SK-N-SH treated with all-trans-retinoic acid at 6 μM for 48 hours (cell line): Measurements from ENCODE around the gene TSPAN3.

Source experiments
- ATAC-seq: fragments of 200-7000 bp; cut with Tn5 transposase; 3 replicates; pipeline ENCODE4 v1.9.1; 2020; ENCODE audit warnings: mild to moderate bottlenecking, moderate library complexity
- ARNTL ChIP-seq: fragments of 450-650 bp; formaldehyde crosslinking; IDR thresholded peaks from 2 replicates; pipeline ENCODE4 v1.5.0; 2020; ENCODE audit warnings: low read depth, mild to moderate bottlenecking, moderate library complexity, borderline replicate concordance
- BACH2 ChIP-seq: fragments of 250-450 bp; sonication (Bioruptor Pico); IDR thresholded peaks from 2 replicates; pipeline ENCODE4 v1.9.0; 2021; ENCODE audit warnings: mild to moderate bottlenecking, borderline replicate concordance
- CSDC2 ChIP-seq: fragments of 250-450 bp; sonication (Bioruptor Pico); IDR thresholded peaks from 2 replicates; pipeline ENCODE4 v1.5.0; 2020; ENCODE audit warnings: mild to moderate bottlenecking, moderate library complexity
- ISL1 ChIP-seq: fragments of 250-450 bp; sonication (Bioruptor Pico); IDR thresholded peaks from 2 replicates; pipeline ENCODE4 v2.1.2; 2022; ENCODE audit warnings: mild to moderate bottlenecking, moderate library complexity
- OSR1 ChIP-seq: fragments of 250-450 bp; sonication (Bioruptor Pico); IDR thresholded peaks from 2 replicates; pipeline ENCODE4 v1.8.0; 2022; ENCODE audit warnings: moderate library complexity, mild to moderate bottlenecking, inconsistent platforms
- PPARA ChIP-seq: fragments of 250-450 bp; sonication (Bioruptor Pico); IDR thresholded peaks from 2 replicates; pipeline ENCODE4 v1.5.0; 2020; ENCODE audit warnings: mild to moderate bottlenecking, borderline replicate concordance
- RARB ChIP-seq: fragments of 250-450 bp; sonication (Bioruptor Pico); IDR thresholded peaks from 2 replicates; pipeline ENCODE4 v1.8.0; 2021; ENCODE audit warnings: mild to moderate bottlenecking, moderate library complexity
- SNAI2 ChIP-seq: fragments of 250-450 bp; sonication (Bioruptor Pico); IDR thresholded peaks from 2 replicates; pipeline ENCODE4 v1.5.0; 2020; ENCODE audit warnings: mild to moderate bottlenecking, moderate library complexity
- TCF4 ChIP-seq: fragments of 250-450 bp; sonication (Bioruptor Pico); IDR thresholded peaks from 2 replicates; pipeline ENCODE4 v1.8.0; 2021; ENCODE audit warnings: mild to moderate bottlenecking, moderate library complexity, borderline replicate concordance
- TOX ChIP-seq: fragments of 250-450 bp; sonication (Bioruptor Pico); IDR thresholded peaks from 2 replicates; pipeline ENCODE4 v1.8.0; 2021; ENCODE audit warnings: mild to moderate bottlenecking, moderate library complexity, borderline replicate concordance
- ZFP3 ChIP-seq: fragments of 250-450 bp; sonication (Bioruptor Pico); IDR thresholded peaks from 2 replicates; pipeline ENCODE4 v1.5.0; 2020; ENCODE audit warnings: mild to moderate bottlenecking, moderate library complexity
- ZFP30 ChIP-seq: fragments of 450-650 bp; formaldehyde crosslinking; IDR thresholded peaks from 2 replicates; pipeline ENCODE4 v1.5.0; 2022; ENCODE audit warnings: mild to moderate bottlenecking, moderate library complexity
- ZNF565 ChIP-seq: fragments of 450-650 bp; formaldehyde crosslinking; conservative IDR thresholded peaks from 2 replicates; pipeline ENCODE4 v1.5.0; 2020; ENCODE audit warnings: low read depth, mild to moderate bottlenecking, moderate library complexity
- ZNF70 ChIP-seq: fragments of 450-650 bp; formaldehyde crosslinking; IDR thresholded peaks from 2 replicates; pipeline ENCODE4 v1.5.0; 2020; ENCODE audit warnings: mild to moderate bottlenecking, moderate library complexity
- ZNF8 ChIP-seq: fragments of 450-650 bp; formaldehyde crosslinking; IDR thresholded peaks from 2 replicates; pipeline ENCODE4 v1.5.0; 2020; ENCODE audit warnings: mild to moderate bottlenecking, moderate library complexity
- TF ChIP-seq, protein P1 (sequence below): fragments of 250-450 bp; sonication (Bioruptor Pico); IDR thresholded peaks from 2 replicates; pipeline ENCODE4 v1.5.0; 2020; ENCODE audit warnings: mild to moderate bottlenecking, moderate library complexity
- TF ChIP-seq, protein P2 (sequence below): fragments of 250-450 bp; sonication (Bioruptor Pico); IDR thresholded peaks from 2 replicates; pipeline ENCODE4 v1.8.0; 2021; ENCODE audit warnings: low read depth, mild to moderate bottlenecking, moderate library complexity, borderline replicate concordance
- TF ChIP-seq, protein P3 (sequence below): fragments of 250-450 bp; sonication (Bioruptor Pico); IDR thresholded peaks from 2 replicates; pipeline ENCODE4 v1.5.1; 2021; ENCODE audit warnings: mild to moderate bottlenecking, moderate library complexity
- TF ChIP-seq, protein P4 (sequence below): fragments of 250-450 bp; sonication (Bioruptor Pico); IDR thresholded peaks from 2 replicates; pipeline ENCODE4 v1.5.1; 2020; ENCODE audit warnings: low read depth, mild to moderate bottlenecking, moderate library complexity
- TF ChIP-seq, protein P5 (sequence below): fragments of 250-450 bp; sonication (Bioruptor Pico); IDR thresholded peaks from 2 replicates; pipeline ENCODE4 v1.8.0; 2020; ENCODE audit warnings: mild to moderate bottlenecking, moderate library complexity, borderline replicate concordance

The TSPAN3 gene

DNA sequence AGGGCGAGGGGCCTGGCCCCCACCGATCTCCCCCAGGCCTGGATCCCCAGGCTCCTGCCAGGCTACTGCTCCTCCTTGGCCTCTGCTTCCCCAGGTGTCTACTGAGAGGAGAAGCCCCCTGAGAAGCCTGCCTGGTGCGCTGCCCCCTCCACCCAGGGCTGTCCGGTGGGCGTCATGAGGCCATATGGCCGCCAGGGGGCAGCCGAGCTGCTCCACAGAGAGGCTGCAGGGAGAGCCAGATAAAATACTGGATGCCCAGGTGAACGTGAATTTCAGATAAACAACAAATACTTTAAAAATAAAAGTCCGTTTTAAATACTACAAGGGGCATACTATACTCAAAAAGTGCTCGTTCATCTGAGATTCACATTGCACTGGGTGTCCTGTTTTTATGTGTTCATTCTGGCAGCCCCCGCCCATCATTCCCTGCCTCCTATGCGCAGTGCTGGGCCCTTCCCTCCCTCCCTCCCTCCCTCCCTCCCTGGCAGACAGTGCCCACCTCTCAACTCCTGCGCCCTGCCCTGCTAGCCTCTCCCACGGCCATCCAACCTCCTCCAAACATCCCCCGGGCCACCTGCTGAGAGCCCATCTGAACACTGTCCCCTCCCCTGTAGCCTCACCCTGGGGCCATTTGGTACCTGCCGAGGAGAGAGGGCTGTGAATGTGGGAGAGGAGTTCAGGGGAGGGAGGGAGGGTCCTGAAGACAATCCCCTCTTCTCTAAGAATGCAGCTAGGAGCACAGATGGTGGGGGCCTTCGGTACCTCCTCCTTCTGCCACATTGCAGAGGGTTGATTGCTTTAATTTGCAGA is 46.4 kb downstream of the TSPAN3 start:
- ATAC-seq, result peak; percentile 79
- TF ChIP-seq CSDC2 (CRISPR knock-in tag), result no peak
- TF ChIP-seq ZFP30 (CRISPR knock-in tag), result no peak
- TF ChIP-seq, protein P1, sequence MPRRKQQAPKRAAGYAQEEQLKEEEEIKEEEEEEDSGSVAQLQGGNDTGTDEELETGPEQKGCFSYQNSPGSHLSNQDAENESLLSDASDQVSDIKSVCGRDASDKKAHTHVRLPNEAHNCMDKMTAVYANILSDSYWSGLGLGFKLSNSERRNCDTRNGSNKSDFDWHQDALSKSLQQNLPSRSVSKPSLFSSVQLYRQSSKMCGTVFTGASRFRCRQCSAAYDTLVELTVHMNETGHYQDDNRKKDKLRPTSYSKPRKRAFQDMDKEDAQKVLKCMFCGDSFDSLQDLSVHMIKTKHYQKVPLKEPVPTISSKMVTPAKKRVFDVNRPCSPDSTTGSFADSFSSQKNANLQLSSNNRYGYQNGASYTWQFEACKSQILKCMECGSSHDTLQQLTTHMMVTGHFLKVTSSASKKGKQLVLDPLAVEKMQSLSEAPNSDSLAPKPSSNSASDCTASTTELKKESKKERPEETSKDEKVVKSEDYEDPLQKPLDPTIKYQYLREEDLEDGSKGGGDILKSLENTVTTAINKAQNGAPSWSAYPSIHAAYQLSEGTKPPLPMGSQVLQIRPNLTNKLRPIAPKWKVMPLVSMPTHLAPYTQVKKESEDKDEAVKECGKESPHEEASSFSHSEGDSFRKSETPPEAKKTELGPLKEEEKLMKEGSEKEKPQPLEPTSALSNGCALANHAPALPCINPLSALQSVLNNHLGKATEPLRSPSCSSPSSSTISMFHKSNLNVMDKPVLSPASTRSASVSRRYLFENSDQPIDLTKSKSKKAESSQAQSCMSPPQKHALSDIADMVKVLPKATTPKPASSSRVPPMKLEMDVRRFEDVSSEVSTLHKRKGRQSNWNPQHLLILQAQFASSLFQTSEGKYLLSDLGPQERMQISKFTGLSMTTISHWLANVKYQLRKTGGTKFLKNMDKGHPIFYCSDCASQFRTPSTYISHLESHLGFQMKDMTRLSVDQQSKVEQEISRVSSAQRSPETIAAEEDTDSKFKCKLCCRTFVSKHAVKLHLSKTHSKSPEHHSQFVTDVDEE, result no peak
- no peak for TF ChIP-seq OSR1 (CRISPR knock-in tag)
- TF ChIP-seq PPARA (CRISPR knock-in tag), result no peak
- no peak for TF ChIP-seq BACH2 (CRISPR knock-in tag)

DNA sequence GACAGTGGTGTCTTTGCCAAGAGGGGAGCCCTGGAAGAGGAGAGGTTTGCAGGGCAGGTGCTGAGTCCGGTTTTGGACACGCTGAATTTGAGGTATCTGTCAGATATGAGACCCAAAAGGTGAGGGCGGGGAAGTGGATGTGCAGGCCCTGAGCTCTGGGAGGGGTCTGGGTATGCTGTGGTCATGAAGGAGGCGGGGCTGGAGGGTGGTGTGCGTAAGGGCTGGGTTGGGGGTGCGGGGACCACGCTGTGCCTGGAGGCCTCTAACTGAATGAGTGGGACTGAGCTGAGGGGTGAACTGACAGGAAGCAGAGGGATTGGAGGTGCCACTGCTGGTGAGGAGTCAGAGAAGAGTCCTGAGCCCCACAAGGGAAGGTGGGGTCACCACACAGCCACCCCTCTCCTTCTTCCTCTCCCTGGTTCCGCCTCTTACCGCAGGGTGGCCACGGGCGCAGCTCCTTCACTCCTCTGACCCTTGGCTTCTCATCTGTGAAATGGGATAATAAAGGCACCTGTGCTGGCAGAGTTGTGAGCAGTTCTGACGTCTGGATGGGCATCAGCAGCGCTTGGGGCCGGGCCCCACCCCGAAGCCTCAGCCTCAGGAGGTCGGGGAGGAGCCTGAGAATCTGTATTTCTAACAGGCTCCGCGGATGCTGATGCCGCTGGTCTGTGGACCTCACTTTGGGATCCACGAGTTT is 47.2 kb downstream of the TSPAN3 start:
- TF ChIP-seq OSR1 (CRISPR knock-in tag), result no peak
- no peak for TF ChIP-seq ZNF70 (CRISPR knock-in tag)
- TF ChIP-seq CSDC2 (CRISPR knock-in tag), result no peak
- TF ChIP-seq RARB (CRISPR knock-in tag), result no peak
- TF ChIP-seq, protein P2, sequence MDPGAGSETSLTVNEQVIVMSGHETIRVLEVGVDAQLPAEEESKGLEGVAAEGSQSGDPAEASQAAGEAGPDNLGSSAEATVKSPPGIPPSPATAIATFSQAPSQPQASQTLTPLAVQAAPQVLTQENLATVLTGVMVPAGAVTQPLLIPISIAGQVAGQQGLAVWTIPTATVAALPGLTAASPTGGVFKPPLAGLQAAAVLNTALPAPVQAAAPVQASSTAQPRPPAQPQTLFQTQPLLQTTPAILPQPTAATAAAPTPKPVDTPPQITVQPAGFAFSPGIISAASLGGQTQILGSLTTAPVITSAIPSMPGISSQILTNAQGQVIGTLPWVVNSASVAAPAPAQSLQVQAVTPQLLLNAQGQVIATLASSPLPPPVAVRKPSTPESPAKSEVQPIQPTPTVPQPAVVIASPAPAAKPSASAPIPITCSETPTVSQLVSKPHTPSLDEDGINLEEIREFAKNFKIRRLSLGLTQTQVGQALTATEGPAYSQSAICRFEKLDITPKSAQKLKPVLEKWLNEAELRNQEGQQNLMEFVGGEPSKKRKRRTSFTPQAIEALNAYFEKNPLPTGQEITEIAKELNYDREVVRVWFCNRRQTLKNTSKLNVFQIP, result no peak
- TF ChIP-seq, protein P3, sequence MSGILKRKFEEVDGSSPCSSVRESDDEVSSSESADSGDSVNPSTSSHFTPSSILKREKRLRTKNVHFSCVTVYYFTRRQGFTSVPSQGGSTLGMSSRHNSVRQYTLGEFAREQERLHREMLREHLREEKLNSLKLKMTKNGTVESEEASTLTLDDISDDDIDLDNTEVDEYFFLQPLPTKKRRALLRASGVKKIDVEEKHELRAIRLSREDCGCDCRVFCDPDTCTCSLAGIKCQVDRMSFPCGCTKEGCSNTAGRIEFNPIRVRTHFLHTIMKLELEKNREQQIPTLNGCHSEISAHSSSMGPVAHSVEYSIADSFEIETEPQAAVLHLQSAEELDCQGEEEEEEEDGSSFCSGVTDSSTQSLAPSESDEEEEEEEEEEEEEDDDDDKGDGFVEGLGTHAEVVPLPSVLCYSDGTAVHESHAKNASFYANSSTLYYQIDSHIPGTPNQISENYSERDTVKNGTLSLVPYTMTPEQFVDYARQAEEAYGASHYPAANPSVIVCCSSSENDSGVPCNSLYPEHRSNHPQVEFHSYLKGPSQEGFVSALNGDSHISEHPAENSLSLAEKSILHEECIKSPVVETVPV (CRISPR knock-in tag), result no peak
- no peak for TF ChIP-seq SNAI2 (CRISPR knock-in tag)
- TF ChIP-seq ZNF565 (CRISPR knock-in tag), result no peak
- ATAC-seq, result no peak

DNA sequence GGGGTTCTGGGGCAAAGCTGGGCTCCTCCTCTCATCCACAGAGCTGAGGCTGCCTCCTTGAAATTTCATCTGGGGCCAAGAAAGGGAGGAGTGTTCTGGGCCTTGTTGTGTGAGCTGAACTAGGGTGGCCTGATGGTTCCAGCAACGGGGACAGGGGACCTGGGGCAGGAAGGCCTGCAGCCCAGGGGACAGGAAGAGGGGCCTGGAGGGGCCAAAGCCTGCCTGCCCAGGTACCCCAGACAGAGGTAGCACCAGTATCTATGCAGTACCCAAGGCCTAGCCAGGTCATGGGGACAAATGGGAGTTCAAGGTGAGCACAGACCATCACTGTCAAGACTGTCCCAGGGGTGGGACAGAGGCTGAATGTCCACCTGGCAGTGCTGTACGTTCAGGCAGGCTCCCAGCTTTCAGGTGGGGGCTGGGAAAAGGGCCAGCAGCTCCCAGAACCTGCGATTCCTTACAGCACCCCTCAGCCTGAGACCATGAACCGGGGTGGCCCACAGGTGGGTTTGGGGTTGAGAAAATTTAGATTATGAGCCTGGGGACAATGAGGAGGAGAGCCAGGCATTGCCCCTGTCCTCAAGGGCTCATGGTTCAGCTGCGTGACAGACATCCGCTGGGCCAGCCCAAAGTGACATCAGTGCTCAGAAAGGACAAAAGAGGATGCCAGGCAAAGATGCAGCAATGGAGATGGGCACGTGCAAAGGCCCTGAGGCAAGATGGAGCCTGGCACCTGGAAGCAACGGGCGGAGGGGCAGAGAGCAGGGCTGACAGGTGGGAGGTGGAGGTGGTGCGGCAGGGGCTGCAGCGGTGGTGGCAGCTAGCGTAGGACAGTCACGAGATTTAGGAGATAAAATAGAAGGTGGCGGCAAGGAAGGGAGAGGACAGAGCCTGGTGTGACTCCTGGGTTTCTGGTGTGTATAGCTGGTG is 48.0 kb downstream of the TSPAN3 start:
- no peak for TF ChIP-seq TOX (CRISPR knock-in tag)
- TF ChIP-seq BACH2 (CRISPR knock-in tag), result no peak
- TF ChIP-seq ZNF8 (CRISPR knock-in tag), result no peak
- TF ChIP-seq, protein P4, sequence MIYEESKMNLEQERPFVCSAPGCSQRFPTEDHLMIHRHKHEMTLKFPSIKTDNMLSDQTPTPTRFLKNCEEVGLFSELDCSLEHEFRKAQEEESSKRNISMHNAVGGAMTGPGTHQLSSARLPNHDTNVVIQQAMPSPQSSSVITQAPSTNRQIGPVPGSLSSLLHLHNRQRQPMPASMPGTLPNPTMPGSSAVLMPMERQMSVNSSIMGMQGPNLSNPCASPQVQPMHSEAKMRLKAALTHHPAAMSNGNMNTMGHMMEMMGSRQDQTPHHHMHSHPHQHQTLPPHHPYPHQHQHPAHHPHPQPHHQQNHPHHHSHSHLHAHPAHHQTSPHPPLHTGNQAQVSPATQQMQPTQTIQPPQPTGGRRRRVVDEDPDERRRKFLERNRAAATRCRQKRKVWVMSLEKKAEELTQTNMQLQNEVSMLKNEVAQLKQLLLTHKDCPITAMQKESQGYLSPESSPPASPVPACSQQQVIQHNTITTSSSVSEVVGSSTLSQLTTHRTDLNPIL (CRISPR knock-in tag), result no peak
- TF ChIP-seq, protein P5, sequence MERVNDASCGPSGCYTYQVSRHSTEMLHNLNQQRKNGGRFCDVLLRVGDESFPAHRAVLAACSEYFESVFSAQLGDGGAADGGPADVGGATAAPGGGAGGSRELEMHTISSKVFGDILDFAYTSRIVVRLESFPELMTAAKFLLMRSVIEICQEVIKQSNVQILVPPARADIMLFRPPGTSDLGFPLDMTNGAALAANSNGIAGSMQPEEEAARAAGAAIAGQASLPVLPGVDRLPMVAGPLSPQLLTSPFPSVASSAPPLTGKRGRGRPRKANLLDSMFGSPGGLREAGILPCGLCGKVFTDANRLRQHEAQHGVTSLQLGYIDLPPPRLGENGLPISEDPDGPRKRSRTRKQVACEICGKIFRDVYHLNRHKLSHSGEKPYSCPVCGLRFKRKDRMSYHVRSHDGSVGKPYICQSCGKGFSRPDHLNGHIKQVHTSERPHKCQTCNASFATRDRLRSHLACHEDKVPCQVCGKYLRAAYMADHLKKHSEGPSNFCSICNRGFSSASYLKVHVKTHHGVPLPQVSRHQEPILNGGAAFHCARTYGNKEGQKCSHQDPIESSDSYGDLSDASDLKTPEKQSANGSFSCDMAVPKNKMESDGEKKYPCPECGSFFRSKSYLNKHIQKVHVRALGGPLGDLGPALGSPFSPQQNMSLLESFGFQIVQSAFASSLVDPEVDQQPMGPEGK, result no peak
- no peak for TF ChIP-seq RARB (CRISPR knock-in tag)
- no peak for TF ChIP-seq ISL1
- TF ChIP-seq PPARA (CRISPR knock-in tag), result no peak
- TF ChIP-seq ARNTL (CRISPR knock-in tag), result no peak
- TF ChIP-seq TCF4 (CRISPR knock-in tag), result no peak
- TF ChIP-seq OSR1 (CRISPR knock-in tag), result no peak
- TF ChIP-seq ZFP3, result no peak
- ATAC-seq, result no peak
